HG02870 (cell line): Measurements from ENCODE around the gene NBEA.
A peak's percentile ranks its signal among the peaks of the same experiment; 100 is the strongest.
"Not testable (repeated sequence)": the region's sequence is repeated elsewhere in the genome, so short reads cannot be mapped to it uniquely, and the experiment has no call there.

Source experiments
- ATAC-seq: cut with Tn5 transposase; IDR thresholded peaks from one replicate; pipeline ENCODE4 v1.9.1; 2021; ENCODE audit warnings: mild to moderate bottlenecking, moderate library complexity; ENCODE audit not compliant: unreplicated experiment

The NBEA gene

GRCh38 chr13:35630551-35631275 is 688.6 kb downstream of the NBEA start:
- peak; percentile 93 for ATAC-seq

- ATAC-seq, result no peak
Measured at GRCh38 chr13:35631666-35632065, 689.6 kb downstream of the NBEA start.

DNA sequence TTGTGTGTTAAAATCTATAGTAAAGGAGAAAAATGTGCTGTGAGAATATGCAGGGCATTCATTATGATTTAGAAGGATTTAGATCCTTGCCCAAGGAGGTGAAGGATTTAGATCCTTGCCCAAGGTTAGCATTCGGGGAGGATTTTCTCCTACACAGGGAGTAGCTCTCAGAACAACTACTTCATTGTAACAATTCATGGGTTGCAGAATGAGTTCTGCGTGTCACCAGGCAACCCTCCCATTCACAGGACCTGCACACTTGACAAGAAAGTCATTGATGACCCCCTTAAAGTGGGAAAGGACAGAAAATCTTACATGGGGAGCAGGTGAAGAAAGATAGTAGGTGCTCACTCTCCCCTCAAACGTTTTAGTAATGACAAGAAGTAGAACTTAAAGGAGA is 701.6 kb downstream of the NBEA start:
- no peak for ATAC-seq

GRCh38 chr13:35646056-35646774 is 704.1 kb downstream of the NBEA start:
- ATAC-seq, result no peak

DNA sequence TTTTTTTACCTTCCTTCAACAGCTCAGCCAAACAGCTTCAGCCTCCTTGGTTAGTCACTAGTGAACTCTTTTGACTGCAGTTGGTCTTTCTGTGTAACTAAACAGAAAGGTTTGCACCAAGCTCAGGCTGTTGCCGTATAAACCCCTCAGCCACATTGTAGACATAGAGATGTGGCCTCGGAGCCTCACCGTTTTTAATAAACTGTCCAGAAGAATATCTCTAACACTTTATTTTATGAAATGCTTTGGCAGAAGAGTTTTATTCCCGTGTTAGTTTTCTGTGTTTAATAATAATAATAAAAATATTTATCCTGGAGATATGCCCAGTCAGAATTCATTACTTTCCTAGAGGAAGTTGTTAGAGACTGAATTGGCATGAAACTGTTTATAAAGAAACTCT is 706.1 kb downstream of the NBEA start:
- ATAC-seq, result no peak

- no peak for ATAC-seq
Measured at GRCh38 chr13:35649162-35649561, 707.1 kb downstream of the NBEA start.

DNA sequence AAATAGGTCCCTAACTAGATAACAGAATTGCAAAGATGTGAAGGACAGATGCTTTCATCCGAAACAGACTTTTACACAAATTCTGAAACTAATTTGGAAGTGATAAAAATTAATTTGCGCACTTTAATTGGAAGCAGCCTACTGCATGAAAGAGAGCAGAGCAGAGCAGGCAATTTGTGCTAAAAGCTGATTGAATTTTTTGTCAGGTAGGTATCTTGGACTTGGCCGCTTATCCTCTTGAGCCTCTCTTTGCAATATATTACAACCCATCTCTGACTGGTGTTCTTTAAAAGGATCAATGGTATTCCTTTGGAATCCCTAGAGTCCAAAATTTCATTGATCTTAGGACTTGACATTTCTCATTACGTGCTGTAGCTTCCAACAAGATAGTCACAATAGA is 717.7 kb downstream of the NBEA start:
- no peak for ATAC-seq

DNA sequence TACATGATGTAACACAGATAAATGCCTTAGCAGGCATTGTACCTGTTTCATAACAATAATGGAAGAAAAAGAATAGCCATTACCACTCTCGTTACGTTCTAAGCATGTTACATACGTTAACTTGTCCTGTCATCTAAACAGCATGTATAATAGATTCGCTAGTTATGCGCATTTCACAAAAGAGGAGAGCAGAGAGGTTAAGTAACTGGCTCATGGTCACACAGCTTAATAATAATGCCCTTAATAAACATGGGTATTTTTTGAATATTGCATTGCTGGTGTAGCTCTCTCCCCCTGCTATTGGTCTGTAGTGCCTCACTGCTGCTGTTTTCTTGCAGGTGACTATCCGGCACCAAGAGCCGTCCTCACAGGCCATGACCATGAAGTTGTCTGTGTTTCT is 722.7 kb downstream of the NBEA start:
- no peak for ATAC-seq

DNA sequence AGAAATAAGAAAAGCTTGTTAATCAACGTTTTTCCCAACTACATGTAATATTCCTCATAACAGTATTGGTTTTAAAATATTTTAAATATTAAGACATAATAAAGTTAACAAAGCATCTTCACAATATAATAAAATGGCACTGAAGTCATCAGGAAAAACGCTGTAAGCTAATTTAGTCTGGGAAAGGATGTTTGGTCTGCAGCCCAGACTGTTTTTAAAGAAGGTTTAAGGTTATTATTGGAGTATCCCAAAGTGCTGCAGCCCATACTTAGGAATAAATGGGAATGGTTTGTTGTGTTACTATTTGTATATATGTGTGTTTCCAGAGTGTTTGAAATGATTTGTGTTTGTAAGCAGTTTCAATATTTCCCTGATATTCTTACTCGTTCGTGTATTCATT is 727.3 kb downstream of the NBEA start:
- ATAC-seq, result no peak

- ATAC-seq, result no peak
Measured at GRCh38 chr13:35672611-35673010, 730.5 kb downstream of the NBEA start.

GRCh38 chr13:35675651-35676050 is 733.6 kb downstream of the NBEA start:
- no peak for ATAC-seq

- ATAC-seq, result not testable (repeated sequence)
Measured at GRCh38 chr13:35677863-35678262, 735.8 kb downstream of the NBEA start.

- no peak for ATAC-seq
Measured at GRCh38 chr13:35681685-35682084, 739.6 kb downstream of the NBEA start.

GRCh38 chr13:35684432-35684831 is 742.4 kb downstream of the NBEA start:
- ATAC-seq, result no peak

DNA sequence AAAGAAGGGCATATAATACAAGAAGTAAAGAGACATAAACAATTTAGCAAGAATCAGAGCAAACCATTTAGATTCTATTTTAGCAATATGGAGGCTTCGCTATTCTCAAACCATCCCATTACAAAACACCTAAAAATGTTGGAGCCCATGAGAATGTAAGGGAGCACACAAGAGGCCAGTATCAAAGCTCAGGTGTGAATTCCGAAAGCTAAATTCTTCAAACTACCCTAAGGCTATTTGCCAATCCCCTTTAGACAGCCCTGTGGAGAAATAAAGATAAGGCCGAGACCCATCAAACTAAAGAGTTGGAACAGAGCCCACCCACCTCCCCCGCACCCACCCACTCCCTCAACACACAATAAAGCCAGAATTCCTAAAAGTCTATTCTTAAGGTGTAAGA is 745.3 kb downstream of the NBEA start:
- ATAC-seq, result no peak

DNA sequence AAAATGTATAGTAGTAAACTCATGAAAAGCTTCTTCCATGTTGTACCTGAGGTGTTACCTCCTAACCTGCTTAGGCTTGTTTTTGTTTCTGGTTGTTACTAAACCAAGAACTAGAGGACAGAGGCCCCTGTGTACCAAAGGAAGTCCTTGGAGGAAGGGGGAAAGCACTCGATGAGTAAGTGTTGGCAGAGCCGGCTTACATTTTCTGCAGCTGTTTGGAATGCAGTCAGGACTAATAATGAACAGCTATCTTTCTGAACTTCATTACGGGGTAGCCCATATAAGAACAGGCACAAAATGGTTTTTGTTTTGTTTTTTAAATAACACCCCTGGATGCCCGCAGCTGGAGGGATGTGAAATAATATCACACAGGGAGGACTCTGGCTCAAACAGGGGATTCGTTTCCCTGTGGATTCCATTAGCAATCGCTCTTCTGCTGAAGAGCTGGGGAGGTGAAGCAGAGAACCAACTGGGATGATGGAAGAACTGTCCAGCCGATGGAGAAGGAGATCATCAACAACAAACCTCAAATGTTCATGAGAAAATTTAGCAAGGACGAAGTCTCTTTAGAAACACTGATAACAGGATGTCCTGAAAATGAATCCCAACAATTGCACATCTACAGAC is 748.6 kb downstream of the NBEA start:
- no peak for ATAC-seq

- ATAC-seq, result no peak
Measured at GRCh38 chr13:35693134-35693784, 751.2 kb downstream of the NBEA start.

DNA sequence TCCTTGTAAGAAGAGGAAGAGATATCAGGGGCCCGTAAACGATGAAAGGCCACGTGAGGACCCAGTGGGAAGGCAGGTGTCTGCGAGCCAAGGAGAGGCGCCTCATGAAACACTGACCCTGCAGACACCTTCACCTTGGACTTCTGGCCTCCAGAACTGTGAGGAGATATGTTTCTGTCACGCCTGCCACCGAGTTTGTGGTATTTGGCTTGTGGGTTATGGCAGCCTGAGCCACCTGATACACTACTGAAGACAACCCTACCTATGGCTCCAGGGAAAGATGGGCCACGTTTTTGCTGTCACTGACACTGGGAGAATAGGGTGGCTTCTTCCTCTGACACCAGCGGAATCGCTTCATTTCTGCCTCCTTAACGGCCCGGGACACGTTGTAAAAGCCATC is 752.0 kb downstream of the NBEA start:
- ATAC-seq, result no peak

DNA sequence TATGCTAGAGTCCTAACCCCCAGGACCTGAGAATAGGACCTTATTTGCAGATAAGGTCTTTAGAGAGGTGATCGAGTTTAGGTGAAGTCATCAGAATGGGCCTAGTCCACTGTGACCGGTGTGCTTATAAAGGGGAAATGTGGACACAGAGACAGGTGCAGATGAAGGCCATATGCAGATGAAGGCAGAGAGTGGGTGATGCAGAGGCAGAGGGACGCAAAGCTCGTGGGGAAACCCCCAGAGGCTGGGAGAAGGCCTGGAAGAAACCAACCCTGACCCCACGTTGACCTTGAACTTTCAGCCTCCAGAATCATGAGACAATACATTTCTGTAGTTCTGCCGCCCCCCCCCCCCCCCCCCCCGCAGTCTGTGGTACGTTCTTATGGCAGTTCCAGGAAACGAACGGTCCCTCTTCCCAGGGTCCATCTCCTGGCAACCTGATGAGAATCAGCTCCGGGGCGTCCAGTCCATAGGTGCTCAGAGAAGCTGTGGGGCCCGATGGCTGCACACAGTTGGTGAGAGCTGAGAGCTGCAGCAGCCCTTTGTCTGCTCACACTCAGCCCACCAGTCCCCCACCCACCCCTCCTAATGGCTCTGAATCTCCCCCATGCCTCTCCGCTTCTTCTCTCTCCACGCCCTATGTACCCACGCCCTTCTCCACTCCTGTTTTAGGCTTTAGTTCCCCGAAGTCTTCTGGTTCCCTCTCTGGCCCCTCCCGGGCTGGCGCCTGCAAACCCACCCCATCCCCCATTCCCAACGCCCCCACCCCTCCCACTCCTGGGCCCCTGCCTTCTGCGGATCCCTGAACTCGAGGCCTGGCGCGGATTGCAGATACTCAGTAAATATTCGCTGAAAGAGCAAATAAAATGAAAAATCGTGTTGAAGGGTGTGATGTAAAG is 752.7 kb downstream of the NBEA start:
- peak; percentile 90 for ATAC-seq

- ATAC-seq, result no peak
Measured at GRCh38 chr13:35695448-35695770, 753.3 kb downstream of the NBEA start.
